ENCODE data around the gene EVI5L.
"Not testable (repeated sequence)": the region's sequence is repeated elsewhere in the genome, so short reads cannot be mapped to it uniquely, and the experiment has no call there.

Gene EVI5L

GRCh38 chr19:7846155-7846646 lies 16.2 kb downstream of the EVI5L start:
- no peak for DNase-seq (ENCODE audit: low read depth)

- no peak for DNase-seq (ENCODE audit: low read depth)
Measured at GRCh38 chr19:7847664-7848063, 17.6 kb downstream of the EVI5L start.

- no peak for DNase-seq (ENCODE audit: low read depth)
Measured at GRCh38 chr19:7848779-7849457, 18.9 kb downstream of the EVI5L start.

GRCh38 chr19:7849631-7849999 lies 19.6 kb downstream of the EVI5L start:
- DNase-seq (ENCODE audit: low read depth) = no peak

GRCh38 chr19:7850000-7850813 lies 20.2 kb downstream of the EVI5L start:
- DNase-seq (ENCODE audit: low read depth) = no peak

- DNase-seq (ENCODE audit: low read depth) = no peak
Measured at GRCh38 chr19:7850945-7851622, 21.1 kb downstream of the EVI5L start.

GRCh38 chr19:7851623-7852500 lies 21.8 kb downstream of the EVI5L start:
- no peak for DNase-seq (ENCODE audit: low read depth)

- peak; percentile 51 for DNase-seq (ENCODE audit: low read depth)
Measured at GRCh38 chr19:7852851-7853769, 23.1 kb downstream of the EVI5L start.

- no peak for DNase-seq (ENCODE audit: low read depth)
Measured at GRCh38 chr19:7853770-7854128, 23.7 kb downstream of the EVI5L start.

- DNase-seq (ENCODE audit: low read depth) = no peak
Measured at GRCh38 chr19:7855426-7856108, 25.5 kb downstream of the EVI5L start.

GRCh38 chr19:7856109-7856591 lies 26.1 kb downstream of the EVI5L start:
- DNase-seq (ENCODE audit: low read depth) = no peak

GRCh38 chr19:7856679-7857663 lies 27.0 kb downstream of the EVI5L start:
- no peak for DNase-seq (ENCODE audit: low read depth)

- no peak for DNase-seq (ENCODE audit: low read depth)
Measured at GRCh38 chr19:7857727-7858108, 27.7 kb downstream of the EVI5L start.

GRCh38 chr19:7858109-7858770 lies 28.2 kb downstream of the EVI5L start:
- DNase-seq (ENCODE audit: low read depth) = no peak

GRCh38 chr19:7859087-7859486 lies 29.1 kb downstream of the EVI5L start:
- DNase-seq (ENCODE audit: low read depth) = not testable (repeated sequence)

- no peak for DNase-seq (ENCODE audit: low read depth)
Measured at GRCh38 chr19:7859831-7860713, 30.1 kb downstream of the EVI5L start.

Data from stimulated activated CD8-positive, alpha-beta memory T cell treated with anti-CD3 and anti-CD28 coated beads, Interleukin-7, amount 100 ng/mL, for 24 hours (primary cell).